GM10266 (cell line): ENCODE data around the gene LSM11.
"Not testable (repeated sequence)": the region's sequence is repeated elsewhere in the genome, so short reads cannot be mapped to it uniquely, and the experiment has no call there.

Experiments used
- DNase-seq: peaks from one replicate; pipeline ENCODE4 v3.0.0; 2012; ENCODE audit errors: extremely low spot score
- TF ChIP-seq, protein P1 (sequence below): IDR thresholded peaks from 2 replicates; pipeline ENCODE4 v1.5.1; 2012; ENCODE audit warnings: mild to moderate bottlenecking, low read depth; ENCODE audit not compliant: control insufficient read depth, insufficient read depth; ENCODE audit errors: missing control alignments

LSM11 gene

GRCh38 chr5:157713830-157714595, 29.5 kb upstream of the LSM11 start:
- no peak for DNase-seq
- TF ChIP-seq, protein P1, sequence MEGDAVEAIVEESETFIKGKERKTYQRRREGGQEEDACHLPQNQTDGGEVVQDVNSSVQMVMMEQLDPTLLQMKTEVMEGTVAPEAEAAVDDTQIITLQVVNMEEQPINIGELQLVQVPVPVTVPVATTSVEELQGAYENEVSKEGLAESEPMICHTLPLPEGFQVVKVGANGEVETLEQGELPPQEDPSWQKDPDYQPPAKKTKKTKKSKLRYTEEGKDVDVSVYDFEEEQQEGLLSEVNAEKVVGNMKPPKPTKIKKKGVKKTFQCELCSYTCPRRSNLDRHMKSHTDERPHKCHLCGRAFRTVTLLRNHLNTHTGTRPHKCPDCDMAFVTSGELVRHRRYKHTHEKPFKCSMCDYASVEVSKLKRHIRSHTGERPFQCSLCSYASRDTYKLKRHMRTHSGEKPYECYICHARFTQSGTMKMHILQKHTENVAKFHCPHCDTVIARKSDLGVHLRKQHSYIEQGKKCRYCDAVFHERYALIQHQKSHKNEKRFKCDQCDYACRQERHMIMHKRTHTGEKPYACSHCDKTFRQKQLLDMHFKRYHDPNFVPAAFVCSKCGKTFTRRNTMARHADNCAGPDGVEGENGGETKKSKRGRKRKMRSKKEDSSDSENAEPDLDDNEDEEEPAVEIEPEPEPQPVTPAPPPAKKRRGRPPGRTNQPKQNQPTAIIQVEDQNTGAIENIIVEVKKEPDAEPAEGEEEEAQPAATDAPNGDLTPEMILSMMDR = no peak

GRCh38 chr5:157714596-157714864, 29.0 kb upstream of the LSM11 start:
- DNase-seq = no peak

GRCh38 chr5:157718519-157718918, 25.0 kb upstream of the LSM11 start:
- peak; percentile 42 for DNase-seq
- TF ChIP-seq, protein P1 = peak; percentile 48

More at GRCh38 chr5:157714596-157714864, 29.0 kb upstream of the LSM11 start:
- TF ChIP-seq, protein P1 = no peak

DNA sequence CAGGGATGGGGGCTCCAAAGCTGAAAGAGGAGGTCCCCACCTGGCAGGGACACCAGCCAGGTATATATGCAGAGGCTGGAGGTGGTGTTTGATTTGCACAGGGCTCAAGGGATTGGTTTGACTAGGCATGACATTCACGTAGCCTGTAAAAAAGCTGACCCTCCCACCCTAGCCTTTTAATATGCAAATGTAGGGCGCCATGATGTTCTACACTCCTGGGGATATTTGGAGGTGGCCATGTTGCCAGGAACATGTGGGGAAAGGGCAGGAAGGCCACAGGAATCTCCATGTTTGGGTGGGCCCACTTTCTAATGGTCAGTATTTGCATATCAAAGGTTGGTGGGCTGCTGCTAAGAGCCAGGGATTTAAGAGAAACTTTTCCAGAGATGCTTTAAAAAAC, 24.3 kb upstream of the LSM11 start:
- DNase-seq = no peak
- TF ChIP-seq, protein P1 = no peak

DNA sequence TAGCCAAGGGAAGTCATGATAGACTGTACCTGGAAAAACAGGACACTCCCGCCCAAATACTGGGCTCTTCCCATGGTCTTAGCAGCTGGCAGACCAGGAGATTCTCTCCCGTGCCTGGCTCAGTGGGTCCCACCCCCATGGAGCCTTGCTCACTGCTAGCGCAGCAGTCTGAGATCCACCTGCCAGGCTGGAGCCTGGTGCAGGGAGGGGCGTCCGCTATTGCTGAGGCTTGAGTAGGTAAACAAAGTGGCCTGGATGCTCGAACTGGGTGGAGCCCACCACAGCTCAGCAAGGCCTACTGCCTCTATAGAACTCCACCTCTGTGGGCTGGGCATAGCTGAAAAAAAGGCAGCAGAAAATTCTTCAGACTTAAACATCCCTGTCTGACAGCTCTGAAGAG, 22.4 kb upstream of the LSM11 start:
- TF ChIP-seq, protein P1 = no peak
- DNase-seq = no peak

- not testable (repeated sequence) for DNase-seq
Observed at GRCh38 chr5:157722895-157723294, 20.6 kb upstream of the LSM11 start.

GRCh38 chr5:157726607-157727006, 16.9 kb upstream of the LSM11 start:
- not testable (repeated sequence) for DNase-seq

DNA sequence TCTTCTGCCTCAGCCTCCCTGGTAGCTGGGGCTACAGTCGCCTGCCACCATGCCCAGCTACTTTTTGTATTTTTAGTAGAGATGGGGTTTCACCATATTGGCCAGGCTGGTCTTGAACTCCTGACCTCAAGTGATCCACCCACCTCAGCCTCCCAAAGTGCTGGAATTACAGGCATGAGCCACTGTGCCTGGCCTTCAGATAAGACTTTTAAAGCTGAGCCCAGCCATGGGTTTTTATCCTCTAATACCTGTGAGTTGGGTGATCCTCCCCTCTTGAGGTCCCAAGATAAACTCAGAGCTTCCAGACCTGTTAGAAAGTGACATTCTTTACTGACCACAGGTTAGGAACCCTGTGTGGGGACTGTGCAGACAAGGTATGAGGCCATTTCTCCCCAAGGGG, 15.7 kb upstream of the LSM11 start:
- not testable (repeated sequence) for DNase-seq

DNA sequence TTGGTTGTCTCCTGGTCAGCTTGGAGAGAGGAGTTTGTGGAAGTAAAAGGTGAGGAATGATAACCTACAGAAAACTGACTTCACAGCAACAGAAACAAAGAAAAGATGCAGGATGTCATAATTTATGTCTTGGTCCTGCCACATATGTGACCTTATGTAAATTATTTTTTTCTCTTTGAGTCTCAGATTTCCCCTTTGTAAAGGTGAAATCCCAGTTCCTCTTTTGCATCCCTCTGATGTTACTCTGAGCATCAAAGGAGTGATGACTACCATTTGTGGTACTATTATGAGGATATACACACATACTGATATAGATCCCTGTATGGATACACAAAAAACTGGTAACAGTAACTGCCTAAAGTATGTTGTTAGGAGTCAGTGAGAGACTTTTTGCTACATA, 13.7 kb upstream of the LSM11 start:
- peak; percentile 66 for DNase-seq

More for the DNA sequence above, 13.7 kb upstream of the LSM11 start:
- TF ChIP-seq, protein P1 = no peak
